GM13976 (cell line): ENCODE results near the gene CRELD1.

ENCODE experiments used
- DNase-seq: peaks from one replicate; pipeline ENCODE4 v3.0.0; 2012; ENCODE audit warnings: low spot score
- in situ Hi-C: fragments of 300-500 bp; cut with MboI; formaldehyde crosslinking; loops from one replicate; pipeline ENCODE4 v1.12.0; 2022; ENCODE audit warnings: low sequenced_read_pairs, mixed read lengths, inconsistent platforms; ENCODE audit not compliant: unreplicated experiment
- TF ChIP-seq, protein P1 (sequence below): IDR thresholded peaks from 2 replicates; pipeline ENCODE4 v1.5.1; 2012; ENCODE audit warnings: borderline replicate concordance, mild to moderate bottlenecking; ENCODE audit not compliant: insufficient read depth; ENCODE audit errors: extremely low read depth, missing control alignments, control extremely low read depth

The CRELD1 gene

GRCh38 chr3:9933561-9934234 lies at the start of gene CRELD1:
Gene CRELD1 (plus strand): TSS chr3:9933834. CDS start chr3:9934439, 605 bp downstream.
- peak; percentile 96 for DNase-seq
- TF ChIP-seq, protein P1, sequence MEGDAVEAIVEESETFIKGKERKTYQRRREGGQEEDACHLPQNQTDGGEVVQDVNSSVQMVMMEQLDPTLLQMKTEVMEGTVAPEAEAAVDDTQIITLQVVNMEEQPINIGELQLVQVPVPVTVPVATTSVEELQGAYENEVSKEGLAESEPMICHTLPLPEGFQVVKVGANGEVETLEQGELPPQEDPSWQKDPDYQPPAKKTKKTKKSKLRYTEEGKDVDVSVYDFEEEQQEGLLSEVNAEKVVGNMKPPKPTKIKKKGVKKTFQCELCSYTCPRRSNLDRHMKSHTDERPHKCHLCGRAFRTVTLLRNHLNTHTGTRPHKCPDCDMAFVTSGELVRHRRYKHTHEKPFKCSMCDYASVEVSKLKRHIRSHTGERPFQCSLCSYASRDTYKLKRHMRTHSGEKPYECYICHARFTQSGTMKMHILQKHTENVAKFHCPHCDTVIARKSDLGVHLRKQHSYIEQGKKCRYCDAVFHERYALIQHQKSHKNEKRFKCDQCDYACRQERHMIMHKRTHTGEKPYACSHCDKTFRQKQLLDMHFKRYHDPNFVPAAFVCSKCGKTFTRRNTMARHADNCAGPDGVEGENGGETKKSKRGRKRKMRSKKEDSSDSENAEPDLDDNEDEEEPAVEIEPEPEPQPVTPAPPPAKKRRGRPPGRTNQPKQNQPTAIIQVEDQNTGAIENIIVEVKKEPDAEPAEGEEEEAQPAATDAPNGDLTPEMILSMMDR = no peak
- in situ Hi-C loops = no loop called here

DNA sequence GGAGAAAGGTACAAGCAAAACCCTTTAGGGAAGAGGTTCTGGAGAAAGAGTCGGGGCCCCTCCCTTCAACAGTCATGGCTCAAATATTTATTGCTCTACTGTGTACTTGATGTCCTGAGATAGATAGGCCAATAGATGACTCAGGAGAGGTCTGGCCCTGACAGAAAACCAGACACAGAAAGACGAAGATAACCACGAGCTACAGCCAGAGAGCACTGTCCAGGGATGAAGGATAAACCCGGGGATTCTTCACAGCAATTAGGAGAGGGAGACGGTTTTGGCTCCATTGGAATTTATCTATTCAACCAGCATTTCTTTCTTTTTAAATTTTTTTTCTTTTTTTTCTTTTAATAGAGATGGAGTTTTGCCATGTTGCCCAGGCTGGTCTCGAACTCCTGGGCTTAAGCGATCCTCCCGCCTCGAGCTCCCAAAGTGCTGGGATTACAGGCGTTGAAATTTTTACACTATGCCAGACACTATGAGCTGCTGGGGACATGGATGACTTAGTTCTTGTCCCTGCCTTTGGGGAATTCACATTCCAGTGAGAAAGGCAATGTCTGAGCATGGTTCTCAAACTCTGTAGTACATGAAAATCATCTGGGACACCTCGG lies 49.0 kb upstream of the CRELD1 start:
- TF ChIP-seq, protein P1 = no peak
- in situ Hi-C loops = no loop called here
- no peak for DNase-seq

GRCh38 chr3:9886328-9886727 lies 47.3 kb upstream of the CRELD1 start:
- in situ Hi-C loops = no loop called here
- TF ChIP-seq, protein P1 = no peak
- DNase-seq = no peak

DNA sequence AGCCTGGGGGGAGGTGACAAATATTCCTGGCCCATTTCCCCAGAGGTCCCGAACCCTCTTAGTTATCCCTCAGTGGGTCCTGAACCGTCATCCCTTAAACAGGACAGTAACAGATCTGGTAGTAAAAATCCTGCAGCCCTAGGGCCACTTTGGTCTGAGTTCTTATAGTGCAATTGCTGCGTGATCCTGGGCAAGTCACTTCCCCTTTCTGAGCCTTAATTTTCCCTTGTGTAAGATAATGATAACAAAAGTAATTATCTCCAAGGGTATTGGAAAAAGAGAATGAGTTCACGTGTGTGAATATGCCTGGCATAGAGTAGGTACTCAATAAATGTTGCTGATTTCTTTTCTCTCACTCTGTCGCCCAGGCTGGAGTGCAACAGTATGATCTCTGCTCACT lies 46.2 kb upstream of the CRELD1 start:
- in situ Hi-C loops = no loop called here
- DNase-seq = no peak

DNA sequence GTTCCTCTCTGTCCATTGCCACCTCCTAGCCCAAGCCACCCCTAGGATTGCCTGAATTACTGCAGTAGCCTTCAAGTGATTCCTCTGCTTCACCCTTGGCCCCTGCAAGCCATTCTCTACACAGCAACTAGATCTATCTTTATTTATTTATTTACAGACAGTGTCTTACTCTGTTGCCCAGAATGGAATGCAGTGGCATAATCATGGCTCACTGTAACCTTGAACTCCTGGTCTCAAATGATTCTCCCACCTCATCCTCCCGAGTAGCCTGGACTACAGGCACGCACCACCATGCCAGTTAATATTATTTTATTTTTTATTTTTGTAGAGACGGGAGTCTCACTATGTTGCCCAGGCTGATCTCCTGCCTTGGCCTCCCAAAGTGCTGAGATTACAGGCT lies 45.1 kb upstream of the CRELD1 start:
- in situ Hi-C loops = no loop called here
- TF ChIP-seq, protein P1 = no peak

More for the DNA sequence above, 46.2 kb upstream of the CRELD1 start:
- TF ChIP-seq, protein P1 = no peak

DNA sequence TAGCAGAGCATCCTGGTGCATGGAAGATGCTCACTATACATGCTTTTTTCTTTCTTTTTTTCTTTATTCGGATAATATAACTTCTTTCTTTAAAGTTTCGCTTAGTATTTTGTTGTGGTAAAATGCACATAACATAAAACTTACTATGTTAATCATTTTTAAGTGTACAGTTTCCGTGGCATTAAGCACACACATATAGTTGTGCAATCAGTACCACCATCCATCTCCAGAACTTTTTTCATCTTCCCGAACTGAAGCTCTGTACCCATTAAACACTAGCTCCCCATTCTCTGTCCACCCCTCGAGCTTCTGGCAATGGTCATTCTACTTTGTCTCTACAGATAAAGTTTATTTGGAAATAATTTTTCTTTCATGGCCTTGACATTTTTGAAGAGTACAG lies 44.2 kb upstream of the CRELD1 start:
- no peak for DNase-seq
- TF ChIP-seq, protein P1 = no peak
- in situ Hi-C loops = no loop called here

More for the DNA sequence above, 45.1 kb upstream of the CRELD1 start:
- no peak for DNase-seq
